Measurements from ENCODE around the gene PEX26.
"Not testable (repeated sequence)": the region's sequence is repeated elsewhere in the genome, so short reads cannot be mapped to it uniquely, and the experiment has no call there.

Gene PEX26

GRCh38 chr22:18103527-18104269 lies 25.9 kb downstream of the PEX26 start:
- peak; percentile 34 for DNase-seq

GRCh38 chr22:18104566-18104965 lies 26.8 kb downstream of the PEX26 start:
- no peak for DNase-seq

GRCh38 chr22:18105981-18106380 lies 28.2 kb downstream of the PEX26 start:
- DNase-seq, result not testable (repeated sequence)

- DNase-seq, result peak; percentile 26
These were observed 29.0 kb downstream of the PEX26 start for GRCh38 chr22:18106550-18107341.

- no peak for DNase-seq
These were observed 30.4 kb downstream of the PEX26 start for GRCh38 chr22:18108187-18108586.

- no peak for DNase-seq
These were observed 31.8 kb downstream of the PEX26 start for GRCh38 chr22:18109410-18110193.

GRCh38 chr22:18110194-18110953 lies 32.6 kb downstream of the PEX26 start, which contains the start of gene TUBA8:
TSS of gene TUBA8 (plus strand) at chr22:18110809. CDS start at chr22:18110866, 57 bp downstream.
- DNase-seq, result peak; percentile 58

GRCh38 chr22:18110954-18111758 lies 33.4 kb downstream of the PEX26 start:
- DNase-seq, result no peak

GRCh38 chr22:18111759-18112330 lies 34.1 kb downstream of the PEX26 start:
- no peak for DNase-seq

- no peak for DNase-seq
These were observed 34.6 kb downstream of the PEX26 start for GRCh38 chr22:18112440-18112839.

- no peak for DNase-seq
These were observed 36.0 kb downstream of the PEX26 start for GRCh38 chr22:18113680-18114394.

GRCh38 chr22:18114495-18114894 lies 36.7 kb downstream of the PEX26 start:
- no peak for DNase-seq

GRCh38 chr22:18114976-18115652 lies 37.3 kb downstream of the PEX26 start:
- no peak for DNase-seq

GRCh38 chr22:18115906-18116371 lies 38.1 kb downstream of the PEX26 start:
- no peak for DNase-seq

- DNase-seq, result no peak
These were observed 38.8 kb downstream of the PEX26 start for GRCh38 chr22:18116634-18117033.

GRCh38 chr22:18118345-18118915 lies 40.6 kb downstream of the PEX26 start:
- DNase-seq, result no peak

- no peak for DNase-seq
These were observed 41.8 kb downstream of the PEX26 start for GRCh38 chr22:18119409-18120110.

- no peak for DNase-seq
These were observed 43.1 kb downstream of the PEX26 start for GRCh38 chr22:18120857-18121256.

- no peak for DNase-seq
These were observed 43.7 kb downstream of the PEX26 start for GRCh38 chr22:18121506-18121905.

Measured in activated naive CD4-positive, alpha-beta T cell treated with Interleukin-2 at 50 U/mL for 16 hours (primary cell).